Prostate gland (tissue), 2 donors: Measurements from ENCODE around the gene CCNC. TPM values are rescaled to one million over a fixed set of nuclear protein-coding genes. Genes with fewer than 3 reads are reported as not detected.
"Not testable (repeated sequence)": the region's sequence is repeated elsewhere in the genome, so short reads cannot be mapped to it uniquely, and the experiment has no call there.

Experiments
- DNase-seq: peaks from one replicate; pipeline ENCODE4 v3.0.0-alpha.2; 2019; ENCODE audit warnings: low spot score
- H3K27ac ChIP-seq, 2 donors: fragments of 200-600 bp; sonication (generic); 2 replicates each; pipeline ENCODE4 v1.5.1; 2017 to 2019
- H3K27me3 ChIP-seq: fragments of 200-600 bp; sonication (generic); replicated peaks from 2 replicates; pipeline ENCODE4 v1.5.1; 2019; ENCODE audit not compliant: insufficient read depth
- H3K36me3 ChIP-seq, 2 donors: fragments of 200-600 bp; sonication (generic); 1 replicate in 1 of 2; 2 replicates in 1 of 2; pipeline versions ENCODE4 v1.5.1 to v1.8.1; 2017 to 2019
- H3K4me1 ChIP-seq: fragments of 200-600 bp; sonication (generic); replicated peaks from 2 replicates; pipeline ENCODE4 v1.5.1; 2019
- H3K4me3 ChIP-seq, 2 donors: fragments of 200-600 bp; sonication (generic); 2 replicates each; pipeline ENCODE4 v1.5.1; 2017 to 2019
- H3K9me3 ChIP-seq: fragments of 200-600 bp; sonication (generic); 2 replicates; pipeline ENCODE4 v1.5.1; 2017
- POLR2A ChIP-seq: fragments of 450-650 bp; IDR thresholded peaks from one replicate; pipeline ENCODE4 v1.6.1; 2016; ENCODE audit warnings: antibody characterized with exemption, mild to moderate bottlenecking
- POLR2AphosphoS5 ChIP-seq: sonication (generic); formaldehyde crosslinking; IDR thresholded peaks from one replicate; pipeline ENCODE4 v1.6.1; 2017; ENCODE audit warnings: antibody characterized with exemption
- WGBS: methylation state at CpG from one replicate; pipeline ENCODE4 v1.1.5; 2018; 5-methylcytosine and 5-hydroxymethylcytosine counted together
- intact Hi-C: fragments of 100-400 bp; cut with DNase I; formaldehyde crosslinking; loops from one replicate; pipeline ENCODE4 v1.14.2; 2022
- total RNA-seq, 2 donors: library from RNA; depleted of rRNA; stranded (reverse); fragments of >200 nt; gene quantifications; one replicate each; pipeline ENCODE4 v1.1.0, GENCODE V29; 2016
- TF ChIP-seq, protein P1 (sequence below), 4 experiments: fragments of 200-600 bp in 2 of 4; fragments of 450-650 bp in 2 of 4; sonication (generic) in 2 of 4; IDR thresholded peaks; 1 replicate in 3 of 4; 2 replicates in 1 of 4; pipeline ENCODE4 v1.5.1; 2016 to 2019; ENCODE audit warnings: antibody characterized with exemption in 4 of 4, mild to moderate bottlenecking in 2 of 4, moderate library complexity in 2 of 4

CCNC gene
- total RNA-seq, 2 donors from 2014 or later = 37.8 to 83.4 TPM

DNA sequence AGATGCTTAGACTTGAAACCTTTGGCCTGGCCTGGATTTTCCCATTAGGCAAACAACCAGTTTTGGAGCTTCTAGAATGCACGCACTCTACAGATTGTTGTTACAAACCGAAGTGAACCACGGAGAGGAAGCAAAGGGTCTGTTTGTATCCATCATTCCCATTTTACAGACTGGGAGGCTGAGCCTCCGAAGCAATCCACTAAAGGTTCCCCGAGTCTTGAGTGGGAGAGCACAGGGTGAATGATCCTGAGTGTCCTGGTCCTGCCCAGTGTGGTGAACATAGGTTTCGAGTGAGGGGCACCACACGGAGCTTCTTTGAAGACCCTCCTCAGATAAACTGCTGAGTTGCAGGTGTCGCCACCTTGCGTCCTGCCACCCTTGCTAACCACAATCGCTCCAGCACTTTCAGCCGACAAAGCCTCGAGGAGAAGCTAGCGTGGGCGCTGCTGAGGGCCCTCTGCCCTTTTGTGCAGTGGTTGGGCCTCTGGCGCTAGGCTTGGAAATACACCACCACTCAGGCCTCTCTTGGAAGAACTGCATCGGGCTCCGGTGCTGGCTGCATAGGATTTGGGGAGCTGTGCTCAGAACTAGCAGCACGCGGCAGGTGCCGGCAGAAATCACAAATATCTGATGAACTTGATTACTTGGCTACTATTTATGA lies 36.7 kb upstream of the CCNC start:
- H3K27ac ChIP-seq = no peak overlapping the region
- intact Hi-C loops = no loop called here
- H3K4me1 ChIP-seq = peaks cover 6% of the 10 kb centered on the region
- DNase-seq = no peak
- no peaks in the 10 kb centered on the region for H3K9me3 ChIP-seq
- WGBS = 12% methylated on average over 20 of the region's 20 CpGs
- no peak for TF ChIP-seq POLR2A
- TF ChIP-seq, protein P1, sequence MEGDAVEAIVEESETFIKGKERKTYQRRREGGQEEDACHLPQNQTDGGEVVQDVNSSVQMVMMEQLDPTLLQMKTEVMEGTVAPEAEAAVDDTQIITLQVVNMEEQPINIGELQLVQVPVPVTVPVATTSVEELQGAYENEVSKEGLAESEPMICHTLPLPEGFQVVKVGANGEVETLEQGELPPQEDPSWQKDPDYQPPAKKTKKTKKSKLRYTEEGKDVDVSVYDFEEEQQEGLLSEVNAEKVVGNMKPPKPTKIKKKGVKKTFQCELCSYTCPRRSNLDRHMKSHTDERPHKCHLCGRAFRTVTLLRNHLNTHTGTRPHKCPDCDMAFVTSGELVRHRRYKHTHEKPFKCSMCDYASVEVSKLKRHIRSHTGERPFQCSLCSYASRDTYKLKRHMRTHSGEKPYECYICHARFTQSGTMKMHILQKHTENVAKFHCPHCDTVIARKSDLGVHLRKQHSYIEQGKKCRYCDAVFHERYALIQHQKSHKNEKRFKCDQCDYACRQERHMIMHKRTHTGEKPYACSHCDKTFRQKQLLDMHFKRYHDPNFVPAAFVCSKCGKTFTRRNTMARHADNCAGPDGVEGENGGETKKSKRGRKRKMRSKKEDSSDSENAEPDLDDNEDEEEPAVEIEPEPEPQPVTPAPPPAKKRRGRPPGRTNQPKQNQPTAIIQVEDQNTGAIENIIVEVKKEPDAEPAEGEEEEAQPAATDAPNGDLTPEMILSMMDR (IDR thresholded peaks at IDR 0.05) = no peak
- peaks cover 60% of the 10 kb centered on the region for H3K27me3 ChIP-seq
- H3K36me3 ChIP-seq = no peaks in the 10 kb centered on the region
- no peak overlapping the region for H3K4me3 ChIP-seq

DNA sequence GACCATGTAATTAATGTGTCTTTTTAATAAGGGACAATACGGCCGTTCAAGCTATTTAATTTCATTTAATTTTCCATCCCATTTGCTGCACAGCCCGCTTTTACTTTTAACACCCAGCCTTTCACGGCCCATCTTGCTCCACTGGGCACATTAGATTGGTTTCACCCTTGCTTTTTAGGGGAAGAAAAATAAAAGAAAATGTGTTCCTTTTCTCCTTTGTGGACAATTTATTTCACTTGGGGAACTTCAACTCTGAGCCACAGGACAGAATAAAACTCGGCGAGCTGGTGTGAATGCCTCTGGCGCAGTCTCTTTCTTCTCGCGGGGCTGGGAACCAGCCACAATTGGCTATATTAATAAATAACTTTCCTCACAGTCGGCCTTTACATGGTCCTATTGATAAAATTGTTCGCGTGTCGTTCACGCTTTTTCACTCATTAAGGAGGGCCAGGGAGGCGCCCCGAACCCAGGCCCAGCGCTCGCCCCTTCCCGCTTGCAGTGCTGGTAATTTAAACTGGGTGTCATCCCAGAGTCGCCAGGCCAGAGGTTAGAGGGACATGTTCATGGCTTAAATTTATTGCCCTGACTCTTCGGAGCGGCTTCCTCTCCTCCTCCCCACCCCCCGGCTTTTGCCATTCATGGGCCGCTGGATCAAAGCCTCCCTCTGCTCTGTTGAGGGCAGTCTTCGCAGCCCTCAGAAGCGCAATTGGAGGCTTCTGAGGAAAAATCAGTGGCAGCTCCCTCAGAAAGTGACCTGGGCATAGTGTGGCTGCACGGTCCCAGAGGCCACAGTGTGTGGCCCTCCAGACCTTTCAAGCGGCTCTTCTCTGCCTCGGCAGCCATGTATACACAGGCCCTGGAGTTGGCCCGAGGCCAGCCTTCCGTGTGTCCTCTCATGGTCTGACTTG lies 36.0 kb upstream of the CCNC start:
- peaks cover 52% of the 10 kb centered on the region for H3K27me3 ChIP-seq
- WGBS = 13% methylated on average over 31 of the region's 31 CpGs
- H3K4me1 ChIP-seq = peaks cover 6% of the 10 kb centered on the region
- DNase-seq = no peak
- intact Hi-C loops = no loop called here
- H3K27ac ChIP-seq = no peak overlapping the region
- no peaks in the 10 kb centered on the region for H3K9me3 ChIP-seq
- no peak overlapping the region for H3K4me3 ChIP-seq
- no peaks in the 10 kb centered on the region for H3K36me3 ChIP-seq
- TF ChIP-seq POLR2A (no peak), POLR2AphosphoS5 (no peak)
- TF ChIP-seq, protein P1 (IDR thresholded peaks at IDR 0.05) = no peak

DNA sequence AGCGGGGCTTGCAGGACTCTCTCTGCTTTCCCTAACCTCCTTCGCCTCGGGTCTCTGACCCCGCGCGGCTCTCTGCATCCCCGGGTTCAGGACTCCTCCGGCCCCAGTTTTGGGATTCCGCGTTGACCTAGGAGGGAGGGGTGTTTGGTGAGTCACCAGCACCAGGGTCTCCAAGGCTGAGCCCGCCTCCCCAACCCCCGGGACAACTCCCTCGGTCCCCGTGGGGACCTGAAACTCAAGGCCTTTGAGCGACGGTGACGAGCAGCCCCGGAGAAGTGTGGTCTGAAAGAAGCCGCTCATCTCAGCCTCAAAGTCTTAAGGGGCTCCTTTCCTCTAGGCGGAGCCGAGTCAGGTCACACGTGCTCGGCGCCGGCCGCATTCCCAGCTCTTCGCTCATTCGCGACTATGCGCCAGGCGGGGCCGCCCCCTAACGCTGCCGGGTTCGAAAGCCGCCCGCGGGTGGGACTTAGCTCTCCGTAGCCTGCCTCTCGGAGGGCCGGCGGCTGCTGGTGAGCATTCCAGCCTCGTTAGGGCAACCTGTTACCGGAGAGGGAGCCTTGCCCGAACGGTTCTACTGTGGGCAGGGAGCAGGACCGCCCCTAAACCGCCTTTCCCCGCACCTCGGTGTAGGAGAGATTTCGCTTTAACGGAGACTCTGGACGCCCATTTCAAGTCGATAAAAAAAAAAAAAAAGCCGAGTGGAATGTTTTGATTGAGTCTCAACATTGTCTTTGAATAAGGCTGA lies 35.1 kb upstream of the CCNC start:
- Histone ChIP-seq H3K4me3 (no peak overlapping the region), H3K36me3 (no peaks in the 10 kb centered on the region), H3K27ac (no peak overlapping the region), H3K27me3 (peaks cover 44% of the 10 kb centered on the region), H3K9me3 (no peaks in the 10 kb centered on the region), H3K4me1 (peaks cover 6% of the 10 kb centered on the region)
- intact Hi-C loops = no loop called here
- WGBS = 3% methylated on average over 50 of the region's 55 CpGs
- no peak for DNase-seq
- TF ChIP-seq POLR2A (no peak), POLR2AphosphoS5 (no peak)
- TF ChIP-seq, protein P1 (IDR thresholded peaks at IDR 0.05) = no peak

DNA sequence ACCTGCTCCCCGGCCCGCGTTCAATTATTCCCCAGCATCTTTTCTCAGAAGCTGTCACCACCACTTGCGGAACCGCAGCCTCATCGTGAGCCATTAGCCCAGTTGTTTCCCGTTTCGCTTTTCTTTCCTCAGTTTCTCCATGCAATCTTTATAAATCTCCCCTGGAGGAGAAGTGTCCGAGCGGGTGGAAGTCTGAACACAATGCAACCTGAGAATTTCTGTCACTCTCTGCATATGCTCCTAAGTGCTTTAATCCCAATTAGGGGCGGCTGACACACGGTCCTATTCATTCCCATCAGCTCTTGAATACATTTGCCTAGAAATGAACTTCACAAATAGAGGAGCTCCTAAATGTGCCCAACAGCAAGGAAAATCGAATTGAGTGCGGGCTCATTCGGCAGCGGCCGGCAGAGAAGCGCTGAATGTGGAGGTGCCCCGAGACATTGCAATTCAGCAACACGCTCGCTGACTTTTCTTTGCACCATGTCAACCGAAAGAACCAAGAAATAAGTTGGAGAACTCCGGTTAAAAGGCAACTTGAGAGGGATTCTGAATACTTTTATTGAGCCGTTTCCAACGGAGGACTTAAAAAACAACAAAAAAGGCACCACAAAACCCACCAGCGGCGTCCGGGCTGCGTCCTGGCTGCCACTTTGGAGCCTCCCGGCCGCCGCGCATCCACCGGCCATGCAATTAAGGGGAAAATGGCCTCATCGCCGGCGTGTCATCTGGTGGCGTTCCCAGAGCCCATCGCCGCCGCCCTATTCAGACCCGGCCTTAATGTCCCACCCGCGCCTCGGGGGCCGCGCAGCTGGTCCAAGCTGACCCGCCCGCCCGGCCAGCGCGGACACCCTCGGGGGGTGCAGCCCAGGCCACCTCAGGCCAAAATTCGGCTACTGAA lies 34.3 kb upstream of the CCNC start:
- TF ChIP-seq POLR2AphosphoS5 (no peak), POLR2A (no peak)
- TF ChIP-seq, protein P1 (IDR thresholded peaks at IDR 0.05) = no peak
- Histone ChIP-seq H3K27me3 (peaks cover 40% of the 10 kb centered on the region), H3K36me3 (no peaks in the 10 kb centered on the region), H3K4me3 (no peak overlapping the region), H3K9me3 (no peaks in the 10 kb centered on the region), H3K4me1 (peaks cover 6% of the 10 kb centered on the region), H3K27ac (no peak overlapping the region)
- 6% methylated on average over 54 of the region's 54 CpGs for WGBS
- no peak for DNase-seq
- intact Hi-C loops = no loop called here

DNA sequence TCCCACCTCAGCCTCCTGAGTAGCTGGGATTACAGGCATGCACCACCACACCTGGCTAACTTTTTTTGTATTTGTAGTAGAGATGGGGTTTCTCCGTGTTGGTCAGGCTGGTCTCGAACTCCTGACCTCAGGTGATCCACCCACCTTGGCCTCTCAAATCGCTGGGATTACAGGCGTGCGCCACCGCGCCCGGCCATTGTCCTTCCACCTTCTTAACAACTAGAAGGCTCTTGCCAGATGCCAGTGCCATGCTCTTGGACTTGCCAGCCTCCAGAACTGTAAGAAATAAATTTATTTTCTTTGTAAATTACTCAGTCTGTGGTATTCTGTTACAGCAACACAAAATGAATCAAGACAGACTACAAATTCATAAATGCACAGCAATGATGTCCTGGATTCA lies 26.2 kb upstream of the CCNC start:
- H3K4me3 ChIP-seq, H3K27ac ChIP-seq, H3K4me1 ChIP-seq, H3K9me3 ChIP-seq, intact Hi-C loops, H3K36me3 ChIP-seq, DNase-seq: not testable (repeated sequence)
- 68% methylated on average over 8 of the region's 8 CpGs for WGBS
- peaks cover 24% of the 10 kb centered on the region for H3K27me3 ChIP-seq
